GM18517 (cell line): Measurements from ENCODE around the gene UFSP2.

ENCODE experiments used
- ATAC-seq: cut with Tn5 transposase; IDR thresholded peaks from one replicate; pipeline ENCODE4 v1.9.1; 2021; ENCODE audit warnings: mild to moderate bottlenecking, moderate library complexity; ENCODE audit not compliant: unreplicated experiment

Gene UFSP2

GRCh38 chr4:185425647-185426352 is at the start of gene UFSP2:
Gene UFSP2 (minus strand): TSS chr4:185425964. CDS start chr4:185425868, 96 bp downstream.
- peak; percentile 96 for ATAC-seq

- no peak for ATAC-seq
These were observed 47.5 kb upstream of the UFSP2 start for GRCh38 chr4:185473247-185473646.

GRCh38 chr4:185472103-185472542 is 46.4 kb upstream of the UFSP2 start:
- ATAC-seq = no peak

- ATAC-seq = peak; percentile 75
These were observed 45.7 kb upstream of the UFSP2 start, which contains the start of gene CCDC110 for GRCh38 chr4:185471235-185472102. Gene CCDC110 (minus strand): TSS chr4:185471733. CDS start chr4:185471683, 50 bp downstream.

GRCh38 chr4:185470501-185471195 is 44.9 kb upstream of the UFSP2 start:
- ATAC-seq = peak; percentile 30

GRCh38 chr4:185469580-185470154 is 43.9 kb upstream of the UFSP2 start:
- ATAC-seq = no peak

- ATAC-seq = no peak
These were observed 43.2 kb upstream of the UFSP2 start for GRCh38 chr4:185468999-185469398.

GRCh38 chr4:185467991-185468390 is 42.2 kb upstream of the UFSP2 start:
- no peak for ATAC-seq

- ATAC-seq = no peak
These were observed 41.3 kb upstream of the UFSP2 start for GRCh38 chr4:185467101-185467500.

GRCh38 chr4:185465707-185466106 is 39.9 kb upstream of the UFSP2 start:
- ATAC-seq = no peak

GRCh38 chr4:185464887-185465286 is 39.1 kb upstream of the UFSP2 start:
- ATAC-seq = no peak

- no peak for ATAC-seq
These were observed 38.4 kb upstream of the UFSP2 start for GRCh38 chr4:185464183-185464582.

GRCh38 chr4:185463541-185463940 is 37.8 kb upstream of the UFSP2 start:
- no peak for ATAC-seq

- no peak for ATAC-seq
These were observed 35.8 kb upstream of the UFSP2 start for GRCh38 chr4:185461565-185461964.

- ATAC-seq = no peak
These were observed 31.4 kb upstream of the UFSP2 start for GRCh38 chr4:185457136-185457535.

- ATAC-seq = no peak
These were observed 30.4 kb upstream of the UFSP2 start for GRCh38 chr4:185456131-185456530.

GRCh38 chr4:185445209-185445608 is 19.4 kb upstream of the UFSP2 start:
- no peak for ATAC-seq

GRCh38 chr4:185441479-185441878 is 15.7 kb upstream of the UFSP2 start:
- ATAC-seq = no peak

- ATAC-seq = no peak
These were observed 12.0 kb upstream of the UFSP2 start for GRCh38 chr4:185437809-185438208.

- no peak for ATAC-seq
These were observed 9.7 kb upstream of the UFSP2 start for GRCh38 chr4:185435466-185435865.

- ATAC-seq = no peak
These were observed 3.9 kb upstream of the UFSP2 start for GRCh38 chr4:185429660-185430059.
